Measurements from ENCODE around the gene MRGPRX1.
"Not testable (repeated sequence)": the region's sequence is repeated elsewhere in the genome, so short reads cannot be mapped to it uniquely, and the experiment has no call there.

MRGPRX1 gene

DNA sequence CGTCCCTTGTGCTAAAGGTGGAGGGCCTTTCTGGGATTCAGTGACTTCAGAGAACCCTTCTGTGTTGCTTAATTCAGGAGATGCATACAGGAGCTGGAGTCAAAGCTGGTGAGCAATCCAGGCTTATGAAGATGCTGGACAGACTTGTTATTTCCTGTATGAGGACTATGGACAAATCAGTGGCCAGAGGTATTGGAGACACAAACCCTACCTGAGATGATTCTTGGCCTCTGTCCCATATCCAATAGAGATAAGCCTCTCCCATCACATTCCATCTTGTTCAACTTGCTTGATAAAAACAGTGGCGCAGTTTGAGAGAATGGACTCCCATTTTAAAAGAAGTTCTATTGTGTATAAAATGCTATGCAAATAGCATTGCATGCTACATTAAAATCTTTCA is at the start of gene MRGPRX1:
Gene MRGPRX1, minus strand, starts transcription at position 101 of the 400 bp plus-strand sequence. CDS start 4,630 bp downstream, outside the sequence.
- no peak for DNase-seq

DNA sequence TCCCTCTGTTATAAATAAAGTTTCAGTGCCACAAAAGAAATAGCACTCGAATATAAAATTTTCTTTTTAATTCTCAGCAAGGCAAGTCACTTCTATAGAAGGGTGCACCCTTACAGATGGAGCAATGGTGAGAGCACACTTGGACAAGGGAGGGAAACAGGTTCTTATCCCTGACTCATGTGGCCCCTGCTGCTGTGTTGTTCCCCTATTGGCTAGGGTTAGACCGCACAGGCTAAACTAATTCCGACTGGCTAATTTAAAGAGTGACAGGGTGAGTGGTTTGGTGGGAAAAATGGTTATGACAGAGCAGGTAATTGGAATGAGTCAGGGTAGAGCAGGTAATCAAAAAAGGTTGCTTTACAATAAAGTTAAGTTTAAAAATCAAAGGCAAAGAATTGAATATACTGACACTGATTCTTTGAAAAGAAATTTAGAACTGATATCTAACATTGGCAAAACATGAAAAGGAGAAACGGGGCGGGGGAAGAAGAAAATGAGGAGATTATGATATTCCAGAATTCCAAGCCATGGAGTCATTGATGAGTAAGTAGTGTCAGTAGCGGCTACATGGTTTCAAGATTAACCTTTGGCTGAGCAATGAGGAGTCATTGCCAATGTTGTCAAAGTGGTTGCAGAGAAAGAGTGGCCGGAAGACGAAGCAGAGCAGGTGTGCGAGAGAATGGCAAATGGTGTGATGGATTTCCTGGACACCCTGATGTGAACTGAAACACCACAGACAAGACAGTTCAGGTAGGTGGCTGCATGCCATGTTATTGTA is 48.4 kb upstream of the MRGPRX1 start:
- no peak for DNase-seq

DNA sequence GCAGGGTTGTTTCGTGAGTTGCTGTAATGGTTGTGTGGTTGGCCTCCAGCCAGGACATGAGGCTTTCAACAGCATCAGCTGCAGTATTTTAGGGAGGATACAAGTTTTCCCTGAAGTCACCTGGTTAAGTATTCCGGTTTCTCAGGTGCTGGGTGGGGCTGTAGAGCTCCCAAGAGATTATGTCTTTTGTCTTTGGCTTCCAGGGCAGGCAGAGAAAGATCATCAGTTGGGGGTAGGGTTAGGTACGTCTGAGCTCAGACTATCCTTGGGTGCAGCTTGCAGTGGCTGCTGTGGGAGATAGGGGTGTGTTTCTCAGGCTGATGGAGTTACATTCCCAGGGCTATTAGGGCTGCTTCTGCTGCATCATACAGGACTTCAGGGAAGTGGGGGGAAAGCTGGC is 47.5 kb upstream of the MRGPRX1 start:
- DNase-seq = no peak

DNA sequence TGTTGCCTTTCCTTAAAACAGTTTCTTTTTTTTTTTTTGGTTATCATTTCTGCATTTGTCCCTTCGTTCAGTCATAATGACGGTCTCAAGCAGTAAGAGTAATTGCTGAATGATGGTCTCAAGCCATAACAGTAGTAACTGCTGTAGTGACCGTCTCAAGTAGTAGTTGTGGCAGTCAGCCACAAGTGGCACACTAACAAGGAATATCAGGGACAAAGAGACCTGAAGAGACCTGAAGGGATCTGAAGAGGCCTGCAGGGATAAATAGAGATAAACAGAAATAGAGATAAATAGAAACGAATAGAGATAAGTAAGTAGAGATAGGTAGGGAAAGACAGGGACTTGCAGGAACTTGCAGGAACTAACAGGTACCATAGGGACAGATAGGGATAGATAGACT is 42.7 kb upstream of the MRGPRX1 start:
- no peak for DNase-seq

DNA sequence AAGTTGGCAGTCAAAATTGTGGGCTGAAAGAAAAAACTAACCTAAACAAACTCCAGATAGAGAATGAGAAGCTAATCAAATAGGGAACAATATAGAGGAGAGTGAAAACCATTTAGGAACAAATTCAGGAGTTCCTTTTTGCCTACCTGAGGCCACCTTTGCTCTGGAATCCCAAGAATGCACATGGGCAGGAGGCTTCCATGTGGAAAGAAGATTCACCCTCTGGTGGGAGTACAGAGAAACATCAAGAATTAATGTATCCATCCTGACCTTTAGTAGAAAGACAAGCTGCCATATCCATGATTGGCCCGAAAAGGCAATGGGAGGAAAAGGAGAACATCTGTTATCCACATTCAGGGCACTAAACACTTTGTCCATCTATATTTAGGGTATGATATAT is 35.0 kb upstream of the MRGPRX1 start:
- no peak for DNase-seq

DNA sequence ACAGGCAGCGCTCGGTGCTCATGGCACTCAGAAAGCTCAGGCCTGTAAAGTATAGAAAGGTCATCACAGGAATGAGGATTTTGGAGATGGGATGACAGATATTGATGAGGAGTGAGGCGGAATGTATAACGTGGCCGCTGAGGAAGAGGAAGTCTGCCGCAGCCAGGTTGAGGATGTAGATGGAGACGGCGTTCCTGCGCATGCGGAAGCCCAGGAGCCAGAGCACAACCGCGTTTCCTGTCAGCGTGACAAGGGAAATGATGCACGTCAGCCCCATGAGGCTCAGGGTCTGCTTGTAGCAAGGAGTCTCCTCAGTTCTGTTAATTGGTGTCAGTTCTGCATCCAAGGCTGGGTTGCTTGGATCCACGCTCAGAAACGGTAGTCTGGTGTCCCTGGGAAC is 33.1 kb upstream of the MRGPRX1 start:
- no peak for DNase-seq

DNA sequence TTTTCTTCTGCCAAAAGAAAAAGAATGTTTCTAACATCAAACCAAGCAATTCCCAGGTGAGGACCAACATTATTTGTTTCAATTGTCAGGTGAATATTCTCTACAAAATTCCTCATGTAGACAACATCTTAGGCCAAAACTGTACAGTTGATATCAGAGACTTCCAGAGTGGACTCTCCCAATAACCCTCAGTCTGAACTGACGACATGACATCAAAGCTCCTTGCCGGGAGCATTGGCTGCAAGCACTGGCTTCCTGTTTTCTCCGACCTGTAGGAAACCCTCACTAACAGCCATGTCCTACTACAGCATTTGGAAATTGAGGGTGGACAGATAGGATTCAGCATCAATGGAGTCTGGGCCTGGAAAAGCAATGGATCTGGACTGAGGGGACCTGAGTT is 30.5 kb upstream of the MRGPRX1 start:
- DNase-seq = no peak

DNA sequence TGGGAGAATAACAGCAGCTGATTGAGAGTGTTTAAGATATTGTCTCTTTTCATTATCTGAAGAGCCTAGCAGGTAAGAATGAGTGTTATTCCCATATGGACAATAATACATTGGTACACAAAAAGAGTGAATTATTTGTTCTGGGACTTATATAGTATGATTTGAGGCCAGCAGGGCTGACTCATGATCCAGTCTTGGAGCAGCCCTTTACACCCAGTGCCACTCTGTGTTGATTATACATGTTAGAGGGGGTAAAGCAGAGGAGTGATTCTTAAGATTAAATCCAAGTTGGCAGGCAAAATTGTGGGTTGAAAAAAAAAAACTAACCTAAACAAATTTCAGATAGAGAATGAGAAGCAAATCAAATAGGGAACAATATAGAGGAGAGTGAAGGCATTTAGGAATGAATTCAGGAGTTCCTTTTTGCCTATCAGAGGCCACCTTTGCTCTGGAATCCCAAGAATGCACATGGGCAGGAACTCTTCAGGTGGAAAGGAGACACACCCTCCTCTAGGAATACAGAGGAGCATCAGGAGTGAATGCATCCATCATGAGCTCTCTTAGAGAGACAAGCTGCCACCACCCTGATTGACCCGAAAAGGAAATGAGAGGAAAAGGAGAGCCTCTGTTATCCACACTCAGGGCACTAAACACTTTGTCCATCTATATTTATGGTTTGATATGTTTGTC is 19.2 kb upstream of the MRGPRX1 start:
- DNase-seq = no peak

DNA sequence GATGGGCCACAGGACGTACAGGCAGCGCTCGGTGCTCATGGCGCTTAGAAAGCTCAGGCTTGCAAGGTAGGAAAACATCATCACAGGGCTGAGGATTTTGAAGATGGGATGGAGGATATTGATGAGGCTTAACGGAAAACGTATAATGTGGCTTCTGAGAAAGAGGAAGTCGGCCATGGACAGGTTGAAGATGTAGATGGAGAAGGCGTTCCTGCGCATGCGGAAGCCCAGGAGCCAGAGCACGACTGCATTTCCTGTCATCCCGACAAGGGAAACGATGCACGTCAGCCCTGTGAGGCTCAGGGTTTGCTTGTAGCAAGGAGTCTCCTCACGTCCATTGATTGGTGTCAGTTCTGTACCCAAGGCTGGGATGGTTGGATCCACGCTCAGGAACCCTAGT is 17.4 kb upstream of the MRGPRX1 start:
- DNase-seq = no peak

DNA sequence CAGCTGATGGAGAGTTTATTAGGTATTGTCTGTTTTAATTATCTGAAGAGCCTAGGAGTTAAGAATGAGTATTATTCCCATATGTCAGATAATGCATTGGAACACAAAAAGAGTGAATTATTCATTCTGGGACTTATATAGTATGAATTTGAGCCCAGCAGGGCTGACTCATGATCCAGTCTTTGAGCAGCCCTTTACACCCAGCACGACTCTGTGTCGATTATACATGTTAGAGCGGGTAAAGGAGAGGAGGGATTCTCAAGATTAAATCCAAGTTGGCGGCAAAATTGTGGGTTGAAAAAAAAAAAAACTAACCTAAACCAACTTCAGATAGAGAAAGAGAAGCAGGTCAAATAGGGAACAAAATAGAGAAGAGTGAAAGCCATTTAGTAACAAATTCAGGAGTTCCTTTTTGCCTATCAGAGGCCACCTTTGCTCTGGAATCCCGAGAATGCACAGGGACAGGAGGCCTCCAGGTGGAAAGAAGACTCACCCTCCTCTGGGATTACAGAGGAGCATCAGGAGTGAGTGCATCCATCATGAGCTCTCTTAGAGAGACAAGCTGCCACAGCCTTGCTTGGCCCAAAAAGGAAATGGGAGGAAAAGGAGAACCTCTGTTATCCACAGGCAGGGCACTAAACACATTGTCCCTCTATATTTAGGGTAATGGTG is 3.1 kb downstream of the MRGPRX1 start:
- DNase-seq = no peak

DNA sequence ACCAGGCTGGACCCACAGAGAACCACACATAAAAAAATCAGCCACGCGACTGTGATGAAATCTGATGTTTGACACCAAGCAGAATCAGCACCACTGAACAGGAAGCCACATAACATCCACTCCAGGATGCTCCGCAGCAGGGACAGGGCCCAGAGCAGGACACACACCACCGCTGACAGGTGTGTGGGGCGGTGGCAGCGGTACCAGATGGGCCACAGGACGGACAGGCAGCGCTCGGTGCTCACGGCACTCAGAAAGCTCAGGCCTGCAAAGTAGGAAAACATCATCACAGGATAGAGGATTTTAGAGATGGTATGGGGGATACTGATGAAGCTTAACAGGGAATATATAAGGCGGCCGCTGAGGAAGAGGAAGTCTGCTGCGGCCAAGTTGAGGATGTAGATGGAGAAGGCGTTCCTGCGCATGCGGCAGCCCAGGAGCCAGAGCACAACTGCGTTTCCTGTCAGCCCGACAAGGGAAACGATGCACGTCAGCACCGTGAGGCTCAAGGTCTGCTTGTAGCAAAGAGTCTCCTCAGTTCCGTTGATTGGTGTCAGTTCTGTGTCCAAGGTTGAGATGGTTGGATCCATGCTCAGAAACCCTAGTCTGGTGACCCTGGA is 4.9 kb downstream of the MRGPRX1 start:
- DNase-seq = no peak

DNA sequence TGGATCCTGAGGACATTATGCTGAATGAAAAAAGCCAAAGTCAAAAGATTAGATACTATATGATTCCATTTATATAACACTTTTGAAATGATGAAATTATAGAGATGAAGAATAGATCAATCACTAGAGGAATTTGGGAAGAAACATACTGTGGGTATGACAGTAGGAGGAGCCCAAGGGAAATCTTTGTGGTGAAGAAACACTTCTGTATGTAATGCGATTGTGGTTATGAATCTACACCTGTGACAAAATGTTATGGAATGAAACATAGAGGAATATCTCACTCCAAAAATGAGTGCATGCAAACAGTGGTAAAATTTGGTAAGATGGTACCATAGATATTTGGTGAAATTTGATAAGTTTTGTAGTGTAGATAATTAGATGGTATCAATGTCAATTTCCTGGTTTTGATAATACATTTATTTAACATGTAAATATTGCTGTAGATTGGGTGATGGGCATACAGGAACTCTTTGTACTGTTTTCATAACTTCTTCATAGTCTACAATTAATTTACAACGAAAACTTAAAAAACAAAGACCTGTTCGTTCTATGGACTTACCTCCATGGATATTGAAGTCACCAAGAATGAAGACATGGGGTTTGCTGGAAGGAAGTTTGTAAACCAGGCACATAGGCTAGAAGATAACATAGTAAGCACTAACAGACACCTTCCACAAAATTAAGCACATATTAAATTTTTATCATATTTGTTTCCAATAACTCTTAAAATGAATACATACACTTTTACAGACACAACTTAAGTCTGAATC is 11.5 kb downstream of the MRGPRX1 start:
- DNase-seq = no peak

DNA sequence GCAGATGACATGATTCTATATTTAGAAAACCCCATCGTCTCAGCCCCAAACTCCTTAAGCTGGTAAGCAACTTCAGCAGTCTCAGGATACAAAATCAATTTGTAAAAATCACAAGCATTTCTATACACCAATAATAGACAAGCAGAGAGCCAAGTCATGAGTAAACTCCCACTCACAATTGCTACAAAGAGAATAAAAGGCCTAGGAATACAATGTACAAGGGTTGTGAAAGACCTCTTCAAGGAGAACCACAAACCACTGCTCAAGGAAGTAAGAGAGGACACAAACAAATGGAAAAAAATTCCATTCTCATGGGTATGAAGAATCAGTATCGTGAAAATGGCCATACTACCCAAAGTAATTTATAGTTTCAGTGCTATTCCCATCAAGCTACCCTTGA is 13.8 kb downstream of the MRGPRX1 start:
- DNase-seq = not testable (repeated sequence)

DNA sequence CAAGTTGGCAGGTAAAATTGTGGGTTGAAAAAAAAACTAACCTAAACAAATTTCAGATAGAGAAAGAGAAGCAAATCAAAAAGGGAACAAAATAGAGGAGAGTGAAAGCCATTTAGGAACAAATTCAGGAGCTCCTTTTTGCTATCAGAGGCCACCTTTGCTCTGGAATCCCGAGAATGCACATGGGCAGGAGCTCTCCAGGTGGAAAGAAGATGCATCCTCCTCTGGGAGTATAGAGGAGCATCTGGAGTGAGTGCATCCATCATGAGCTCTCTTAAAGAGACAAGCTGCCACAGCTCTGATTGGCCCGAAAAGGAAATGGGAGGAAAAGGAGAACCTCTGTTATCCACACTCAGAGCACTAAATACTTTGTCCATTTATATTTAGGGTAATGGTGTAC is 26.3 kb downstream of the MRGPRX1 start:
- no peak for DNase-seq

DNA sequence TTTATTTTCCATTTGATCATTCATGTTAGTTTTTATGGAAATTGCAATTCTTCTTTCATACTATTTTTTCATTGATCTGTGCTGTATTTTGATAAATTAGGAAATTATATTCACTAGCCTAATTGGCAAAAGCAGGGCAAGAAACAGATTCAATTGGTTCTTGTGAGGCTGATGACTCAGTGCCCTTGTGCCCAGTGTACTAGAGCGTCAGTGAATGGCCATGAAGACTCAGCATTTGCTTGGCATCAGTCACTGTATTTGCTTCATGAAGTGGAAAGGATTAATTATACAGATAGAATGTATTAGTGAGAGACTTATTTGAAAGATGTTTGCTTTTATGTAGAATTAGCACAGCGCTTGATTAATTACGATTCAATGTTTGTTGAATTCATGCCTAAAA is 31.8 kb downstream of the MRGPRX1 start:
- DNase-seq = no peak

DNA sequence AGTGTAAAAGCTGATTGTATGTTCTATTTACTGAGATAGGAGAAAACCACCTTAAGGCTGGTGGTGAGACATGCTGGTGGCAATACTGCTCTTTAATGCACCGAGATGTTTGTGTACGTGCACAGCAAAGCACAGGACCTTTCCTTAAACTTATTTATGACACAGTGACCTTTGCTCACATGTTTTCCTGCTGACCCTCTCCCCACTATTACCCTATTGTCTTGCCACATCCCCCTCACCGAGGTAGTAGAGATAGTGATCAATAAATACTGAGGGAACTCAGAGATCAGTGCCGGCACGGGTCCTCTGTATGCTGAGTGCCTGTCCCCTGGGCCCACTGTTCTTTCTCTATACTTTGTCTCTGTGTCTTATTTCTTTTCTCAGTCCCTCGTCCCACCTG is 38.6 kb downstream of the MRGPRX1 start:
- DNase-seq = not testable (repeated sequence)

DNA sequence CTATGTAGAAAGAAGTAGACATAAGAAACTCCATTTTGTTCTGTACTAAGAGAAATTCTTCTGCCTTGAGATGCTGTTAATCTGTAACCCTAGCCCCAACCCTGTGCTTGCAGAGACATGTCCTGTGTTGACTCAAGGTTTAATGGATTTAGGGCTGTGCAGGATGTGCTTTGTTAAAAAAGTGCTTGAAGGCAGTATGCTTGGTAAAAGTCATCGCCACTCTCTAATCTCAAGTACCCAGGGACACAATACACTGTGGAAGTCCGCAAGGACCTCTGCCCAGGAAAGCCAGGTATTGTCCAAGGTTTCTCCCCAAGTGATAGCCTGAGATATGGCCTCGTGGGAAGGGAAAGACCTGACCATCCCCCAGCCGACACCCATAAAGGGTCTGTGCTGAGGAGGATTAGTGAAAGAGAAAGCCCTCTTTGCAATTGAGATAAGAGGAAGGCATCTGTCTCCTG is 39.0 kb downstream of the MRGPRX1 start:
- DNase-seq = not testable (repeated sequence)

DNA sequence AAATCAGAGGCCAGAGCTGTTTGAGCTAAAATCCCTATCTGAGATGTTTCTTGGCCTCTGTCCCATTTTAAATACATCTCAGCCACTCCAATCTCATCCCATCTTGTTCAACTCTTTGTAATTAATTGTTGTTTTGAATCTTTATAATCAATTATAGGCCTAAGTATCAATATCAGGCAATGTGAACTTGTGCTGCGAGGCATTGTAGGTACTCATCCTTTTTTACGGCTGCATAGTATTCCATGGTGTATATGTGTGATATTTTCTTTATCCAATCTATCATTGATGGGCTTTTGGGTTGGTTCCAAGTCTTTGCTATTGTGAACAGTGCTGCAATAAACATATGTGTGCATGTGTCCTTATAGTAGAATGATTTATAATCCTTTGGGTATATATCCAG is 47.5 kb downstream of the MRGPRX1 start:
- DNase-seq = not testable (repeated sequence)

DNA sequence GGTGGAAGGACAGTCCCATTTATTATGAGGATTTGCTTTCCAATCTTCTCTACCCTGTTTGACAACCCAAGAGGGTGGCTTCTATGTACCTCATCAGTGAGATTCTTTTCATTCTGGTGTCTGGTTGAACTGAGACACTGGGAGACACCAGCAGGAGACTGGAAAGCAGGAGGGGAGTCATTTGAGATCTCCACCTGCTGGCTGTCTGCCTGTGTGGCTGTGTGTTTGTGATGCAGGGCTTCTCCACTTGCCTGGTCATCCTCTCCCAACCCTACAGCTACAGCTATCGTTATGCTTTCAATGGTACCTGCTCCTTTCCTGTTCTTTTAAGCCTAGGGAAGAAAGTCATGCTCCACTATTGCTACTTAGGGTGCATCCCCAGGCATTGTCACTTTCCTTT is 48.6 kb downstream of the MRGPRX1 start:
- DNase-seq = no peak

Data from stimulated activated CD4-positive, alpha-beta T cell treated with anti-CD3 and anti-CD28 coated beads, Interleukin-2, amount 100 ng/mL, for 48 hours (primary cell).